NCI-H1092 (cell line): ENCODE data around the gene PTH2.
"Not testable (repeated sequence)": the region's sequence is repeated elsewhere in the genome, so short reads cannot be mapped to it uniquely, and the experiment has no call there.

Source experiments
- DNase-seq: peaks from one replicate; lab custom pipeline; 2025; lab: John Stamatoyannopoulos, UW

PTH2 gene

GRCh38 chr19:49378512-49378911 lies 44.7 kb downstream of the PTH2 start:
- DNase-seq: no peak

GRCh38 chr19:49374665-49375434 lies 48.4 kb downstream of the PTH2 start:
- no peak for DNase-seq

GRCh38 chr19:49373174-49373573 lies 50.1 kb downstream of the PTH2 start:
- DNase-seq: not testable (repeated sequence)
